ENCODE results near the gene OSBPL1A.

DNA sequence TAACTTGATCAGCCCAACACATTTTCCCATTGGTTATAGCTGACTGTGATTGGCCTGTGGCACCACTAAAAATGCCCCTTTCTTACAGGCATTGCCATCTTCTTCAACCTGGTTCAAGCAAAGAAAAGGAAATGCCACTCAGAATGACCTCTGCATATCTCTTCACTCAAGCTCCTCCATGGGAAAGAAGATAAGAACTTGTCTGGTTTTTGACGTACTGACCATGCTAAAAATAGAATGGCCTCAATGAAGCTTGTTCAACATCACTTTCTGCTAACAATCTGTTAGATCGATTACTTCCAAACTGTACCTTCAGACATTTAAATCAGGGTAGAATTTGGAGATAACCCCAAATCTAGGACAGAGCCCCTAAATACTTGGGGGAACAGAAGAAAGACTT is 149.3 kb downstream of the OSBPL1A start:
- TF ChIP-seq, protein P1, sequence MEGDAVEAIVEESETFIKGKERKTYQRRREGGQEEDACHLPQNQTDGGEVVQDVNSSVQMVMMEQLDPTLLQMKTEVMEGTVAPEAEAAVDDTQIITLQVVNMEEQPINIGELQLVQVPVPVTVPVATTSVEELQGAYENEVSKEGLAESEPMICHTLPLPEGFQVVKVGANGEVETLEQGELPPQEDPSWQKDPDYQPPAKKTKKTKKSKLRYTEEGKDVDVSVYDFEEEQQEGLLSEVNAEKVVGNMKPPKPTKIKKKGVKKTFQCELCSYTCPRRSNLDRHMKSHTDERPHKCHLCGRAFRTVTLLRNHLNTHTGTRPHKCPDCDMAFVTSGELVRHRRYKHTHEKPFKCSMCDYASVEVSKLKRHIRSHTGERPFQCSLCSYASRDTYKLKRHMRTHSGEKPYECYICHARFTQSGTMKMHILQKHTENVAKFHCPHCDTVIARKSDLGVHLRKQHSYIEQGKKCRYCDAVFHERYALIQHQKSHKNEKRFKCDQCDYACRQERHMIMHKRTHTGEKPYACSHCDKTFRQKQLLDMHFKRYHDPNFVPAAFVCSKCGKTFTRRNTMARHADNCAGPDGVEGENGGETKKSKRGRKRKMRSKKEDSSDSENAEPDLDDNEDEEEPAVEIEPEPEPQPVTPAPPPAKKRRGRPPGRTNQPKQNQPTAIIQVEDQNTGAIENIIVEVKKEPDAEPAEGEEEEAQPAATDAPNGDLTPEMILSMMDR (IDR thresholded peaks at IDR 0.05; ENCODE audit: insufficient read depth, low read length, poor library complexity, severe bottlenecking), result no peak
- TF ChIP-seq EZH2phosphoT487 (conservative IDR thresholded peaks at IDR 0.05; ENCODE audit: low read length), result no peak

Measured in SU-DHL-6 (cell line).